Kidney (tissue), 14 donors: ENCODE results near the gene VPS13A. TPM values are rescaled to one million over a fixed set of nuclear protein-coding genes. Genes with fewer than 3 reads are reported as not detected.
"Not testable (repeated sequence)": the region's sequence is repeated elsewhere in the genome, so short reads cannot be mapped to it uniquely, and the experiment has no call there.

ENCODE experiments used
- DNase-seq, 5 donors: peaks; one replicate each; pipeline ENCODE4 v3.0.0-alpha.2; 2013 to 2020
- FAIRE-seq: peaks from 2 replicates; lab custom pipeline; 2012; peaks lifted over from hg19 to GRCh38; lab: Jason Lieb, UNC
- H3K27ac ChIP-seq, 2 donors: one replicate each; pipeline ENCODE4 v1.7.0; 2013; ENCODE audit warnings: low read depth in 2 of 2, low read length in 2 of 2, inconsistent platforms in 1 of 2
- H3K27me3 ChIP-seq: one replicate; pipeline ENCODE4 v1.7.1; 2013; ENCODE audit warnings: low read length, inconsistent platforms; ENCODE audit not compliant: control insufficient read depth, insufficient read depth
- H3K36me3 ChIP-seq, 3 donors: one replicate each; pipeline versions ENCODE4 v1.7.0 to v1.7.1; 2013; ENCODE audit warnings: low read length in 3 of 3, control low read depth in 1 of 3, inconsistent platforms in 1 of 3; ENCODE audit not compliant: insufficient read depth in 3 of 3, control insufficient read depth in 2 of 3
- H3K4me1 ChIP-seq, 3 donors: one replicate each; pipeline versions ENCODE4 v1.7.0 to v1.7.1; 2013; ENCODE audit warnings: low read length in 3 of 3, inconsistent platforms in 1 of 3, low read depth in 1 of 3; ENCODE audit not compliant: control insufficient read depth in 2 of 3, insufficient read depth in 2 of 3
- H3K4me3 ChIP-seq, 3 donors: one replicate each; pipeline versions ENCODE4 v1.7.0 to v1.8.1; 2013; ENCODE audit warnings: low read length in 3 of 3, control low read depth in 1 of 3, inconsistent platforms in 1 of 3
- H3K9ac ChIP-seq, 3 donors: one replicate each; pipeline versions ENCODE4 v1.7.0 to v1.7.1; 2013; ENCODE audit warnings: low read length in 3 of 3, control low read depth in 1 of 3, inconsistent platforms in 1 of 3
- H3K9me3 ChIP-seq, 3 donors: one replicate each; pipeline versions ENCODE4 v1.7.0 to v1.7.1; 2013; ENCODE audit warnings: low read length in 3 of 3, control low read depth in 1 of 3, inconsistent platforms in 1 of 3; ENCODE audit not compliant: control insufficient read depth in 2 of 3, insufficient read depth in 1 of 3
- CTCF ChIP-seq: IDR thresholded peaks from 3 replicates; pipeline ENCODE4 v1.5.1; 2012; ENCODE audit warnings: mild to moderate bottlenecking, moderate library complexity, borderline replicate concordance; ENCODE audit not compliant: insufficient read depth; ENCODE audit errors: extremely low read depth
- intact Hi-C: fragments of 100-400 bp; cut with DNase I; formaldehyde crosslinking; loops from one replicate; pipeline ENCODE4 v1.11.1; 2022
- polyA plus RNA-seq: library from polyadenylated mRNA; stranded (reverse); fragments of 350-450 nt; fragmentation: Illumina TruSeq; extraction: RNeasy Lipid Tissue Mini Kit (QIAGEN cat#74804); gene quantifications from one replicate; pipeline ENCODE4 v1.2.3, GENCODE V29; 2014; ENCODE audit warnings: low read depth, low replicate concordance; ENCODE audit not compliant: insufficient read depth
- total RNA-seq: library from RNA; stranded (reverse); fragmentation: NEBNext Ultra II Directional; extraction: Animal tissue kit (Norgen Biotek cat#: 25700); gene quantifications from one replicate; pipeline ENCODE4 v1.2.1, GENCODE V29; 2021
- donor health status: control.
- donor health status: control.
- donor health status: control.
- donor health status: control.
- donor health status: control.
- donor health status: DM: yes; HTN: yes; CAD: no.
- donor health status: Normal renal cell carcinoma (clear cell type).

Gene VPS13A
- total and polyA plus RNA-seq, 2 donors from 2014 or later: 10.1 to 32.1 TPM

- H3K27ac ChIP-seq: no peak overlapping the region
- H3K4me1 ChIP-seq: no peaks in the 10 kb centered on the region
- H3K4me3 ChIP-seq: no peak overlapping the region
- no peak for TF ChIP-seq CTCF
- H3K27me3 ChIP-seq: no peaks in the 10 kb centered on the region
- DNase-seq (no peak), FAIRE-seq (no peak)
- no peak overlapping the region for H3K9ac ChIP-seq
- no peaks in the 10 kb centered on the region for H3K36me3 ChIP-seq
- no peaks in the 10 kb centered on the region for H3K9me3 ChIP-seq
- intact Hi-C loops: no loop called here
These were observed 261.3 kb downstream of the VPS13A start for GRCh38 chr9:77438653-77439052.

DNA sequence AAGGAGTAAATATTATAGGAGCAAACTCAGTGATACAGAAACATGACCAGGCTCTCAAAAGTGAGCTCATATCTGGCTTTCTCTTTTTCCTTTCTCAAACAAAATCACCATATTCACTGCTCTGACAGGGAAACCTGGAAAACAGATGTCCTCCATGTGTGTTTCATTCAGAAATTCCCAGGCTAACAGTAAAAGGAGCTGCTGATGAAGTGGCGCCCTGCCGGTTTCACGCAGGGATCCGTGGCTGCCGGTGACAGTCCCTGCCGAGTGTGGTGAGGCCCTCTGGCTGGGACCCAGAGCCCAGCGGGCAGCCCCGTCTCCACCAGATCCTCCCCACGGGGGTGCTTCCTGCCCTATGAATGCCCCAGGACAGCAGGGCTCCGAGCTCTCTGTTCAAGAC is 262.7 kb downstream of the VPS13A start:
- DNase-seq (peak in 1 of 5 donors; percentile 29), FAIRE-seq (no peak)
- H3K36me3 ChIP-seq: no peaks in the 10 kb centered on the region
- no peaks in the 10 kb centered on the region for H3K4me1 ChIP-seq
- no peak overlapping the region for H3K27ac ChIP-seq
- intact Hi-C loops: no loop called here
- H3K4me3 ChIP-seq: no peak overlapping the region
- no peaks in the 10 kb centered on the region for H3K27me3 ChIP-seq
- no peak overlapping the region for H3K9ac ChIP-seq
- no peaks in the 10 kb centered on the region for H3K9me3 ChIP-seq
- TF ChIP-seq CTCF: no peak

- H3K4me3 ChIP-seq, H3K27me3 ChIP-seq, FAIRE-seq, H3K9me3 ChIP-seq, H3K4me1 ChIP-seq, DNase-seq, intact Hi-C loops, H3K27ac ChIP-seq, H3K9ac ChIP-seq, H3K36me3 ChIP-seq: not testable (repeated sequence)
These were observed 263.8 kb downstream of the VPS13A start for GRCh38 chr9:77441124-77441523.

DNA sequence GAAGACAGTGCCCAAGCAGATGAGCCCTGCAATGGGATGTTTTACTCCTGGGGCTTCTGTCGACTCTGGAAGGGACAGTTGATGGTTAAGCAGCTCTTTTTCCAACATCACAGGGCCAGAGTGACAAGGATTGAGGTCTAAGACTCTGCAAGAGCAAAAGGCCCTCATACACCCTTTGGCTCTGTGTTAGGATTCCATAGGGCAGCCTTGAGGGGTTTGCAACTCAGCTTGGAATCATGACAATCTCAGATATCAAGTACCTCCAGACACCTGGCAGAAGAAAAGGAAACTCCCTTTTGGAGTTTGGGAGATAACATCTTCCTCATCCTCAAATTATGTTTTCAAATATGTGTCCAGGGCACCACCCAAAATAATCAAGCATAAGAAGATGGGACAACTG is 265.1 kb downstream of the VPS13A start:
- FAIRE-seq: no peak
- TF ChIP-seq CTCF: no peak

More for the DNA sequence above, 265.1 kb downstream of the VPS13A start:
- no peak overlapping the region for H3K4me3 ChIP-seq
- no peak overlapping the region for H3K27ac ChIP-seq
- no peak for DNase-seq
- no peaks in the 10 kb centered on the region for H3K27me3 ChIP-seq
- H3K9ac ChIP-seq: no peak overlapping the region
- H3K36me3 ChIP-seq: no peaks in the 10 kb centered on the region
- no peaks in the 10 kb centered on the region for H3K9me3 ChIP-seq
- intact Hi-C loops: no loop called here
- no peaks in the 10 kb centered on the region for H3K4me1 ChIP-seq
